HG03432 (cell line): ENCODE data around the gene GALE.
"Not testable (repeated sequence)": the region's sequence is repeated elsewhere in the genome, so short reads cannot be mapped to it uniquely, and the experiment has no call there.

Source experiments
- ATAC-seq: cut with Tn5 transposase; IDR thresholded peaks from one replicate; pipeline ENCODE4 v1.9.1; 2021; ENCODE audit warnings: mild to moderate bottlenecking, moderate library complexity; ENCODE audit not compliant: unreplicated experiment

The GALE gene

GRCh38 chr1:23793018-23793781, 7.4 kb downstream of the GALE start:
- ATAC-seq = no peak

GRCh38 chr1:23792151-23792945, 8.2 kb downstream of the GALE start:
- no peak for ATAC-seq

GRCh38 chr1:23791516-23792047, 9.0 kb downstream of the GALE start:
- ATAC-seq = peak; percentile 12

GRCh38 chr1:23790696-23791515, 9.6 kb downstream of the GALE start, which contains the start of gene LYPLA2:
Gene LYPLA2, plus strand, starts transcription at chr1:23791145. Its CDS starts 1,538 bp downstream, at chr1:23792683.
- peak; percentile 82 for ATAC-seq

- no peak for ATAC-seq
Observed at GRCh38 chr1:23788695-23789094, 11.9 kb downstream of the GALE start.

GRCh38 chr1:23787701-23788100, 12.9 kb downstream of the GALE start:
- no peak for ATAC-seq

GRCh38 chr1:23784846-23785245, 15.7 kb downstream of the GALE start:
- no peak for ATAC-seq

GRCh38 chr1:23783141-23783540, 17.4 kb downstream of the GALE start:
- ATAC-seq = not testable (repeated sequence)

- ATAC-seq = no peak
Observed at GRCh38 chr1:23779826-23780371, 20.7 kb downstream of the GALE start.

- peak; percentile 74 for ATAC-seq
Observed at GRCh38 chr1:23777979-23778814, 22.4 kb downstream of the GALE start, which contains the start of gene PITHD1. Gene PITHD1, plus strand, starts transcription at chr1:23778418. Its CDS starts 98 bp downstream, at chr1:23778516.

- no peak for ATAC-seq
Observed at GRCh38 chr1:23776217-23776616, 24.3 kb downstream of the GALE start.

- ATAC-seq = no peak
Observed at GRCh38 chr1:23774174-23774880, 26.2 kb downstream of the GALE start.

GRCh38 chr1:23772854-23773242, 27.7 kb downstream of the GALE start:
- no peak for ATAC-seq

- no peak for ATAC-seq
Observed at GRCh38 chr1:23772049-23772853, 28.3 kb downstream of the GALE start.

GRCh38 chr1:23768733-23769132, 31.8 kb downstream of the GALE start:
- ATAC-seq = no peak

- no peak for ATAC-seq
Observed at GRCh38 chr1:23763041-23763577, 37.4 kb downstream of the GALE start.

- no peak for ATAC-seq
Observed at GRCh38 chr1:23759277-23759676, 41.3 kb downstream of the GALE start.

GRCh38 chr1:23757812-23758211, 42.7 kb downstream of the GALE start:
- ATAC-seq = no peak
